Kidney epithelial cell (primary cell): ENCODE data around the gene OR2G2. TPM values are rescaled to one million over a fixed set of nuclear protein-coding genes. Genes with fewer than 3 reads are reported as not detected.

Experiments used
- DNase-seq: peaks from one replicate; pipeline ENCODE4 v3.0.0-alpha.2; 2010; ENCODE audit warnings: low read depth
- H3K27me3 ChIP-seq: 2 replicates; pipeline ENCODE4 v1.6.0; 2011; ENCODE audit warnings: low read length; ENCODE audit not compliant: control insufficient read depth, insufficient read depth
- H3K36me3 ChIP-seq: 2 replicates; pipeline ENCODE4 v1.5.1; 2011; ENCODE audit warnings: low read length; ENCODE audit not compliant: control insufficient read depth, insufficient read depth
- H3K4me3 ChIP-seq: 2 replicates; pipeline ENCODE4 v1.5.1; 2011; ENCODE audit warnings: low read depth, mild to moderate bottlenecking, control low read depth, low read length
- total RNA-seq: library from RNA; depleted of rRNA; stranded (reverse); fragments of >200 nt; gene quantifications from 2 replicates; pipeline ENCODE4 v1.2.3, GENCODE V29; 2015
- TF ChIP-seq, protein P1 (sequence below): IDR thresholded peaks from 2 replicates; pipeline ENCODE4 v1.5.1; 2011; ENCODE audit warnings: mild to moderate bottlenecking, moderate library complexity, low read length, control low read depth, inconsistent platforms; ENCODE audit not compliant: insufficient read depth, poor library complexity, severe bottlenecking

OR2G2 gene, protein sequence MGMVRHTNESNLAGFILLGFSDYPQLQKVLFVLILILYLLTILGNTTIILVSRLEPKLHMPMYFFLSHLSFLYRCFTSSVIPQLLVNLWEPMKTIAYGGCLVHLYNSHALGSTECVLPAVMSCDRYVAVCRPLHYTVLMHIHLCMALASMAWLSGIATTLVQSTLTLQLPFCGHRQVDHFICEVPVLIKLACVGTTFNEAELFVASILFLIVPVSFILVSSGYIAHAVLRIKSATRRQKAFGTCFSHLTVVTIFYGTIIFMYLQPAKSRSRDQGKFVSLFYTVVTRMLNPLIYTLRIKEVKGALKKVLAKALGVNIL
- total RNA-seq, result not detected in 2 replicates

- TF ChIP-seq, protein P1, sequence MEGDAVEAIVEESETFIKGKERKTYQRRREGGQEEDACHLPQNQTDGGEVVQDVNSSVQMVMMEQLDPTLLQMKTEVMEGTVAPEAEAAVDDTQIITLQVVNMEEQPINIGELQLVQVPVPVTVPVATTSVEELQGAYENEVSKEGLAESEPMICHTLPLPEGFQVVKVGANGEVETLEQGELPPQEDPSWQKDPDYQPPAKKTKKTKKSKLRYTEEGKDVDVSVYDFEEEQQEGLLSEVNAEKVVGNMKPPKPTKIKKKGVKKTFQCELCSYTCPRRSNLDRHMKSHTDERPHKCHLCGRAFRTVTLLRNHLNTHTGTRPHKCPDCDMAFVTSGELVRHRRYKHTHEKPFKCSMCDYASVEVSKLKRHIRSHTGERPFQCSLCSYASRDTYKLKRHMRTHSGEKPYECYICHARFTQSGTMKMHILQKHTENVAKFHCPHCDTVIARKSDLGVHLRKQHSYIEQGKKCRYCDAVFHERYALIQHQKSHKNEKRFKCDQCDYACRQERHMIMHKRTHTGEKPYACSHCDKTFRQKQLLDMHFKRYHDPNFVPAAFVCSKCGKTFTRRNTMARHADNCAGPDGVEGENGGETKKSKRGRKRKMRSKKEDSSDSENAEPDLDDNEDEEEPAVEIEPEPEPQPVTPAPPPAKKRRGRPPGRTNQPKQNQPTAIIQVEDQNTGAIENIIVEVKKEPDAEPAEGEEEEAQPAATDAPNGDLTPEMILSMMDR, result no peak
- no peaks in the 10 kb centered on the region for H3K27me3 ChIP-seq
- no peaks in the 10 kb centered on the region for H3K36me3 ChIP-seq
- H3K4me3 ChIP-seq, result no peak within 1 kb of the TSS
- no peak for DNase-seq
Observed at GRCh38 chr1:247588060-247588459, at the start of gene OR2G2. OR2G2 (plus strand) TSS chr1:247588360; CDS start chr1:247588360, 0 bp downstream.

DNA sequence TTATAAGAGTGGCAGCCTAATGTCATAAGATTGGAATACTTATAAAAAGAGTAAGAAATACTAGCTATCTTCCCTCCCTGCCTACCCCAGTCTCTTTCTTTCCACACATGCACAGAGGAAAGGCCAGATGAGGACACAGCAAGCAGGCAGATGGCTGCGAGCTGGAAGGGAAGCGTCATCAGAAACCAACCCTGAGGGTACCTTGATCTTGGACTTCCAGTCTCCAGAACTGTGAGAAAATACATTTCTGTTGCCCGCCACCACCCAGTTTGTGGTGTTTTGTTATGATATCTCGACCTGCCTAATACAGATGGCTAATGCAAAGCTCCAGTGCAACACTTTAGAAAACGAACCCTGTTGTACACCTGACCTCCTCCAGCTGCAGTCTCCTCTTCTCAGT, 49.6 kb upstream of the OR2G2 start:
- no peak overlapping the region for H3K4me3 ChIP-seq
- H3K36me3 ChIP-seq, result no peaks in the 10 kb centered on the region
- TF ChIP-seq, protein P1, result no peak
- no peak for DNase-seq
- no peaks in the 10 kb centered on the region for H3K27me3 ChIP-seq

DNA sequence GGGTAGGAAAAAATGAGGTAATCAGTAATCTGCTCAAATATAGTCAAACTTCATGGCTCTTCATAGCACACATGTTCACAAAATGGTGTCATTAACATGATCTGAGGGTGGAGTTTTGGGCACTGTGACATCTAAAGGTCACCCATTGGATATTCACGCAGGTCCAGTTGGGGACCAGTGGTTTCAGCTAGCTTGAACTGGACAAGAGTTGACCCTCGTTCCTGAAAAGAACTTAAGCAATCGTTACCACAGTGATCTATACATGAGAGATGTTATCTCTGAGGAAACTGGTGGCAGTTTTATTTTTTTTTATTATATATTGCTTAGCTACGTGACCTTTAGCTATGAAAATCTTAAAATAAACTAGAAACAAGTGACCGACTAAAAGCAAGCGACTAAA, 48.9 kb upstream of the OR2G2 start:
- Histone ChIP-seq H3K36me3 (no peaks in the 10 kb centered on the region), H3K27me3 (no peaks in the 10 kb centered on the region), H3K4me3 (no peak overlapping the region)
- DNase-seq, result no peak
- TF ChIP-seq, protein P1, result no peak

DNA sequence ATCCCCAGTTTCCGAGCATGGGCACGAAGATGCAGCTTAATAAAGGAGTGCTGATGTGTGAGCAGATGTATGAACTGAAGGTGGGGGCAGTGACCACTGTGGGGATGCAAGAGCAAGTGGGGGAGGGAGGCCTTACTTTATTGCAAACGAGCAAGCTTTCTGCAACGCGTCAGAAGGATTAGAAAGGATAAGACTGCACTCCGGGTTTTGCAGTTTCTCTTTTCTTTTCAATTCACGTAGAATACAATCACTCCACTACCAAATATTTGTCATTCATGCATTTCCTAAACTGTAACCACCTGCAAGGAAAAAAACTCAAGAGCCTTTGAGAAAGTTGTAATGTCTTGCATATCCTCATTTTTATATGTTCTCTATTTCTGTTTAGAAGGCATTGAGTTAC, 47.6 kb upstream of the OR2G2 start:
- Histone ChIP-seq H3K4me3 (no peak overlapping the region), H3K27me3 (no peaks in the 10 kb centered on the region), H3K36me3 (no peaks in the 10 kb centered on the region)
- DNase-seq, result no peak
- TF ChIP-seq, protein P1, result no peak

DNA sequence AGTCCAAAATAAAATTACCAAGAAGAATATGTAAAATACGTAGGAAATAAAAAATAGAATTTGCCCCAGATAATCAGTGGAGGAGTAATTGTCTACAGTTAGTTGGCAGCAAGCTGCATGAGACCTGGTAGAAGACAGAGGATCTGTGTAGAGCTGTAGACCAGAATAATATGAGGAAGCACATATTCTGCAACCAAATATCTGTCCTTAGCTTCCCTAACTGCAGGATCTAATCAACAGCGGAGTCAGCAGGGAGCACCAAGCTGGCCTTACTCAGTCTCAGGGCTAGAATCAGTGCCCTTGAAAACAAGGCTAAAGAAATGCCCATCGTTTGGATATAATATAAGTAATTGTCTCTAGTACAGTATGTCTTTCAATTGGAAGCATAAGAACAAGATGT, 45.3 kb upstream of the OR2G2 start:
- TF ChIP-seq, protein P1, result no peak
- Histone ChIP-seq H3K27me3 (no peaks in the 10 kb centered on the region), H3K36me3 (no peaks in the 10 kb centered on the region), H3K4me3 (no peak overlapping the region)
- no peak for DNase-seq

DNA sequence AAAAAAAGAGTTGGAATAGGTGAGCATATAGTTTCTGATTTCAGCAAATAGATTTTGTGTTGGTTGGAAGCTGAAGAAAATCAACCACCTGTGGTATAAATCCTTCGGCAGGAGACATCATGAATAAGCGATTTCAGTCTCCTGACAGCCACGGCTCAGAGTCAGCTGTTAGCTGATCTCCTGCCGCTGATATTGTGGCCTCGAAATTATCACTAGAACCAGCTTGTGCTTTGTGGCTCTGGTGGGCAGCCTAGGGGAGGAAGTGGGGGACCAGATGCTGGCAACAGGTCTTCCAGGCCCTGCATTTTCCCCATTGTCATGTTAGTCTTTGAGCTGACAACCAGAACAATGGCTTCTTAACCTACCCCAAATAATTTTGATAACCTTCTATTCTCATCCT, 40.1 kb upstream of the OR2G2 start:
- TF ChIP-seq, protein P1, result no peak
- no peak for DNase-seq
- H3K4me3 ChIP-seq, result no peak overlapping the region

More for the DNA sequence above, 40.1 kb upstream of the OR2G2 start:
- H3K36me3 ChIP-seq, result no peaks in the 10 kb centered on the region
- H3K27me3 ChIP-seq, result no peaks in the 10 kb centered on the region
